Right atrium auricular region (tissue), 2 donors: Measurements from ENCODE around the gene SYNE2. TPM values are rescaled to one million over a fixed set of nuclear protein-coding genes. Genes with fewer than 3 reads are reported as not detected.

Experiments
- DNase-seq: peaks from one replicate; pipeline ENCODE4 v3.0.0-alpha.2; 2019; ENCODE audit warnings: low spot score
- H3K27ac ChIP-seq, 2 donors: fragments of 200-600 bp; sonication (generic); 1 replicate in 1 of 2; 2 replicates in 1 of 2; pipeline ENCODE4 v1.5.1; 2016 to 2019
- H3K27me3 ChIP-seq, 2 donors: fragments of 200-600 bp; sonication (generic); one replicate each; pipeline versions ENCODE4 v1.5.1 to v1.6.0; 2017 to 2019
- H3K36me3 ChIP-seq: fragments of 200-600 bp; sonication (generic); one replicate; pipeline ENCODE4 v1.5.1; 2016
- H3K4me1 ChIP-seq, 2 donors: fragments of 200-600 bp; sonication (generic); one replicate each; pipeline versions ENCODE4 v1.5.1 to v1.6.0; 2017 to 2019
- H3K4me3 ChIP-seq, 2 donors: fragments of 200-600 bp; sonication (generic); 1 replicate in 1 of 2; 2 replicates in 1 of 2; pipeline ENCODE4 v1.5.1; 2017 to 2019; ENCODE audit warnings: mild to moderate bottlenecking in 1 of 2, moderate library complexity in 1 of 2
- H3K9me3 ChIP-seq, 2 donors: fragments of 200-600 bp; sonication (generic); one replicate each; pipeline ENCODE4 v1.5.1; 2019
- total RNA-seq, 2 donors: library from RNA; depleted of rRNA; stranded (reverse); fragments of >200 nt; gene quantifications; one replicate each; pipeline ENCODE4 v1.1.0, GENCODE V29; 2016
- TF ChIP-seq, protein P1 (sequence below), 2 donors: fragments of 200-600 bp; sonication (generic); IDR thresholded peaks; one replicate each; pipeline ENCODE4 v1.5.1; 2019; ENCODE audit warnings: antibody characterized with exemption in 2 of 2

Gene SYNE2
- total RNA-seq, 2 donors from 2014 or later: 149 to 202 TPM

DNA sequence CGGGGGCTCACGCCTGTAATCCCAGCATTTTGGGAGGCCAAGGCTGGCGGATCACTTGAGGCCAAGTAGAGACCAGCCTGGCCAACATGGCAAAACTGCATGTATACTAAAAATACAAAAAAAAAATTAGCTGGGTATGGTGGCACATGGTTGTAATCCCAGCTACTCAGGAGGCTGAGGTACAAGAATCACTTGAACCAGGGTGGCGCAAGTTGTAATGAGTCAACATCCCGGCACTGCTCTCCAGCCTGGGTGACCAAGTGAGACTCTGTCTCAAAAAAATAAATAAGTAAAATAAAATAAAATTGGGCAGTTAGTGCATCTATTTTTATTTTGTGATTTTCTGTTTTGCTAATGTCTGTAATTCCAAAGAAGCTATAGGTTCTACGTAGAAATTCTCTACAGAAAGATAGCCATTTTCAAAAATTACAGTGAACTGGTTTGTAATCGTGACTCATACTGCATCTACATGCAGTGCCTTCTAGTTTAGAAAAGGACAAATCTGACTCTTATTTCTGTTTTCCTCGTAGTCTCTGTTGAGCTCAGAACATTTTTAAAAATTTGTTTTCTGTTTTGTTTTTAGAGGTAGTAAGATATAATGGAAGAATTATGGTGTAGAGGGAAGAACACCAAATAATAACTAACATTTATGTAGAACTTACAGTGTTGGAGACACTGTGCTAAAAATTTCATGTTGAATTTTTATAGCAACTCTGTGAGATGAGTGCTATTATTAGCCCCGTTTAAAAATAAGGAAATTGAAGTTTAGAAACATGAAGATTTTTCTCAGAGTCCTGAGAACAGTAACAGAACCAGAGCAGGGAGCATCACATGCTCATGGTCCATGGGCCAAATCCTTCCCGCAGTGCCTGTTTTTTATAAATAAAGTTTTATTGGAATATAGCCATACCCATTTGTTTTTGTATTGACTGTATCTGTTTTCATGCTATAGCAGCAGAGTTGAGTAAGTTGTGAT is 201.2 kb downstream of the SYNE2 start:
- H3K27ac ChIP-seq: no peak overlapping the region
- H3K4me1 ChIP-seq: no peaks in the 10 kb centered on the region
- H3K27me3 ChIP-seq: no peaks in the 10 kb centered on the region
- peaks cover 18% of the 10 kb centered on the region for H3K36me3 ChIP-seq
- no peaks in the 10 kb centered on the region for H3K9me3 ChIP-seq
- no peak overlapping the region for H3K4me3 ChIP-seq
- TF ChIP-seq, protein P1, sequence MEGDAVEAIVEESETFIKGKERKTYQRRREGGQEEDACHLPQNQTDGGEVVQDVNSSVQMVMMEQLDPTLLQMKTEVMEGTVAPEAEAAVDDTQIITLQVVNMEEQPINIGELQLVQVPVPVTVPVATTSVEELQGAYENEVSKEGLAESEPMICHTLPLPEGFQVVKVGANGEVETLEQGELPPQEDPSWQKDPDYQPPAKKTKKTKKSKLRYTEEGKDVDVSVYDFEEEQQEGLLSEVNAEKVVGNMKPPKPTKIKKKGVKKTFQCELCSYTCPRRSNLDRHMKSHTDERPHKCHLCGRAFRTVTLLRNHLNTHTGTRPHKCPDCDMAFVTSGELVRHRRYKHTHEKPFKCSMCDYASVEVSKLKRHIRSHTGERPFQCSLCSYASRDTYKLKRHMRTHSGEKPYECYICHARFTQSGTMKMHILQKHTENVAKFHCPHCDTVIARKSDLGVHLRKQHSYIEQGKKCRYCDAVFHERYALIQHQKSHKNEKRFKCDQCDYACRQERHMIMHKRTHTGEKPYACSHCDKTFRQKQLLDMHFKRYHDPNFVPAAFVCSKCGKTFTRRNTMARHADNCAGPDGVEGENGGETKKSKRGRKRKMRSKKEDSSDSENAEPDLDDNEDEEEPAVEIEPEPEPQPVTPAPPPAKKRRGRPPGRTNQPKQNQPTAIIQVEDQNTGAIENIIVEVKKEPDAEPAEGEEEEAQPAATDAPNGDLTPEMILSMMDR (IDR thresholded peaks at IDR 0.05): no peak
- DNase-seq: no peak

DNA sequence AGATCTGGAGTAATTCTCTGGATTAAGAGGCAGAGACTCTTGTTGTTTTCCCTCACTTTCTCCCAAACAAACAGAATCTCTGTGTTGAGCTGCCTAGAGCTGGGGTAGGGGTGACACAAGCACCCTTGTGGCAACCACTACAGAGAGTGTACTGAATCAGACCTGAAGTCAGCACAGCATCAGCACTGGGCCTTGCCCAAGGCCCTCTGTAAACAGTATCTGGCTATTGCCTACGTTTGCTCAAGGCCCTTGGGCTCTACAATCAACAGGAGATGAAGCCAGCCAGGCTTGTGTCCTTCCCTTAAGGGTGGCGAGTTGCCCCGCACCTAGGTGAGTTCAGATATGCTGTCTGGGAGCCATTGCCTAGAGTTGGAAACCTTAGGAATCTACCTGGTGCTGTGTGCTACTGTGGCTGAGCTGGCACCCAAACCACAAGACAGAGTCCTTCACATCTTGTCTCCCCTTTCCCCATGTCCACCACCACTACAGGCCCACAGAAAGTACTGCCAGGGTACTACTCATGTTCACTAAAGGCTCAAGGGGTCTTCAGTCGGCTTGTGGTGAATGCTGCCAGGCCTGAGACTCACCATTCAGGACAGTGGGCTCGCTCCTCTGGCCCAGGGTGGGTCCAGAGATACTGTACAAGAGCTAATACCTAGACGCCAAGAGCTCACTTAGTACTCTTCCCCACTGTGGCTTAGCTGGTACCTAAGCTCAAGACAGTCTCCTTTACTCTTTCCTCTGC is 206.8 kb downstream of the SYNE2 start:
- Histone ChIP-seq H3K27me3 (no peaks in the 10 kb centered on the region), H3K4me3 (no peak overlapping the region), H3K27ac (no peak overlapping the region), H3K36me3 (no peaks in the 10 kb centered on the region), H3K9me3 (no peaks in the 10 kb centered on the region), H3K4me1 (no peaks in the 10 kb centered on the region)
- TF ChIP-seq, protein P1 (IDR thresholded peaks at IDR 0.05): no peak
- no peak for DNase-seq

DNA sequence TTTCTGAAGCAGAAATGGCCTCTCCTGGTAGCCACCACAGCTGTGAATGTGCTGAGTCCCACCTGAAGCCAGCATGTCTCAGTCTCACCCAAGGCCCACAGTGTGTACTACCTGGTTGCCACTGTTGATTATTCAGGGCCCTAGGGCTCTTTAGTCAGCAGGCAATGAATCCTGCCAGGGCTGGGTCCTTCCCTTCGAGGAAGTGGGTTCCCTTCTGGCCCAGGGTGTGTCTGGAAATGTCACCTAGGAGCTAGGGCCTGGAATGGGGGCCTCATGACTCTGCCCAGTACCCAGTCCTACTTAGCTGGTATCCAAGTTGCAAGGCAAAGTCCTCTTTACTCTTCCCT is 207.4 kb downstream of the SYNE2 start:
- Histone ChIP-seq H3K27me3 (no peaks in the 10 kb centered on the region), H3K36me3 (no peaks in the 10 kb centered on the region), H3K4me3 (no peak overlapping the region)

DNA sequence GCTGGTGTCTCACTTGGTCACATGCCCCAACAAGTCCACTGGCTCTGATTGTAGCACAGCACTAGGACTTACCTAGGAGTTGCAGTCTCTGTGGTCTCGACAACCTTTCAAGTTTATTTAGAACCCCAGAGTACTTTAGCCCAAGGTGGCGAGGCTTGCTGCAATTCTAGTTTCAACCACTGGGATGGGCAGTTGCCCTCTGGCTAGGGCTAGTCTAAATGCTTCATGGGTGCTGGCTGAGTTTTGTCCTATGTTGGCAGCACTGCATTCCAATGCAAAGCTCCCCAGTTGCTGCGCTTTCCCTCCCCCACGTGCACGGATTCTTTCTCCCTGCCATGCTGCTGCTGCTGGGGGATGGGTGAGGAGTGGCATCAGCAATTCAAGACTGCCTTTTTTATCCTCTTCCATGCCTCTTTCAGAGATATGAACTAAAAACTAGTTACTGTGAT is 207.9 kb downstream of the SYNE2 start:
- no peak overlapping the region for H3K4me3 ChIP-seq
- no peaks in the 10 kb centered on the region for H3K9me3 ChIP-seq
- TF ChIP-seq, protein P1 (IDR thresholded peaks at IDR 0.05): peak in 1 of 2 donors; percentile 30
- H3K27me3 ChIP-seq: no peaks in the 10 kb centered on the region
- DNase-seq: no peak
- peaks cover 3% of the 10 kb centered on the region for H3K36me3 ChIP-seq
- H3K27ac ChIP-seq: no peak overlapping the region
- no peaks in the 10 kb centered on the region for H3K4me1 ChIP-seq

More for the DNA sequence above, 207.4 kb downstream of the SYNE2 start:
- Histone ChIP-seq H3K9me3 (no peaks in the 10 kb centered on the region), H3K27ac (no peak overlapping the region), H3K4me1 (no peaks in the 10 kb centered on the region)
- TF ChIP-seq, protein P1 (IDR thresholded peaks at IDR 0.05): no peak
- no peak for DNase-seq

DNA sequence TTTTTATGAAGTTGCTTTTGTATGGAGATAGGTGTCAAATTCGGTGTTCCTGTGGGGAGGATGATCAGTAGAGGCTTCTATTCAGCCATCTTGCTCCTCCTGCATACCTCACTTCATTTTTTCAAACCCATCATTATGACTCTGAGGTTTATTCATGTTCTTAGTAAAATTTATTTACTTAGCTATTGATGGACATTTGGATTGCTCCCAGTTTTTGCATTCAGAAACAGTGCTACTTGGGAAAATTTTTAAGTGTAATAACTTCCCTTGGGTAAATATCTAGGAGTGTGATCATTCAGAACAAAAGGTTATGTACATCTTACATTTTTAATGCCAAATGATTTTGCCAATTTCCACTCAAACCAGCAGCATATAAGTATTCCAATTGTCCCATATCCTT is 208.3 kb downstream of the SYNE2 start:
- Histone ChIP-seq H3K4me3 (no peak overlapping the region), H3K4me1 (no peaks in the 10 kb centered on the region), H3K27ac (no peak overlapping the region), H3K9me3 (no peaks in the 10 kb centered on the region), H3K27me3 (no peaks in the 10 kb centered on the region), H3K36me3 (peaks cover 8% of the 10 kb centered on the region)
- TF ChIP-seq, protein P1 (IDR thresholded peaks at IDR 0.05): no peak
- DNase-seq: no peak
